GM15510 (cell line): Measurements from ENCODE around the gene ZNF101.

ENCODE experiments used
- POLR2A ChIP-seq: IDR thresholded peaks from 3 replicates; pipeline ENCODE4 v1.6.1; 2011; ENCODE audit warnings: borderline replicate concordance; ENCODE audit not compliant: insufficient read length; ENCODE audit errors: extremely low read depth

ZNF101 gene

DNA sequence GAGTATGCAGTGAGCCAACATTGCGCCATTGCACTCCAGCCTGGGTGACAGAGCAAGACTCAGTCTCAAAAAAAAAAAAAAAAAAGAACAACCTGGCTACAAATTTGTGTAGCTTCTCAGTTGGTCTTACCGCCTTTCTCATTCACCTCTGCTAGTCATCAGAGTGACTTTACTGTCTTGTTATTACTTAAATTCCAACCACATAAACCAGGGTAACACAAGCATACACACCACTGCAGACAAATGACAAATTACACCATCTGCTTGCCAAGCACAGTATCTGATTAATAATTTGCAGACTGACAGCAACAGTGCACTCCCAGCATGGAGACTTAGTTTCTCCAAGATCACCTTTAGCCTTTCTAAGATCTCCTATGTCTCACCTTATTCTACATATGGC lies 53.3 kb downstream of the ZNF101 start:
- no peak for TF ChIP-seq POLR2A

DNA sequence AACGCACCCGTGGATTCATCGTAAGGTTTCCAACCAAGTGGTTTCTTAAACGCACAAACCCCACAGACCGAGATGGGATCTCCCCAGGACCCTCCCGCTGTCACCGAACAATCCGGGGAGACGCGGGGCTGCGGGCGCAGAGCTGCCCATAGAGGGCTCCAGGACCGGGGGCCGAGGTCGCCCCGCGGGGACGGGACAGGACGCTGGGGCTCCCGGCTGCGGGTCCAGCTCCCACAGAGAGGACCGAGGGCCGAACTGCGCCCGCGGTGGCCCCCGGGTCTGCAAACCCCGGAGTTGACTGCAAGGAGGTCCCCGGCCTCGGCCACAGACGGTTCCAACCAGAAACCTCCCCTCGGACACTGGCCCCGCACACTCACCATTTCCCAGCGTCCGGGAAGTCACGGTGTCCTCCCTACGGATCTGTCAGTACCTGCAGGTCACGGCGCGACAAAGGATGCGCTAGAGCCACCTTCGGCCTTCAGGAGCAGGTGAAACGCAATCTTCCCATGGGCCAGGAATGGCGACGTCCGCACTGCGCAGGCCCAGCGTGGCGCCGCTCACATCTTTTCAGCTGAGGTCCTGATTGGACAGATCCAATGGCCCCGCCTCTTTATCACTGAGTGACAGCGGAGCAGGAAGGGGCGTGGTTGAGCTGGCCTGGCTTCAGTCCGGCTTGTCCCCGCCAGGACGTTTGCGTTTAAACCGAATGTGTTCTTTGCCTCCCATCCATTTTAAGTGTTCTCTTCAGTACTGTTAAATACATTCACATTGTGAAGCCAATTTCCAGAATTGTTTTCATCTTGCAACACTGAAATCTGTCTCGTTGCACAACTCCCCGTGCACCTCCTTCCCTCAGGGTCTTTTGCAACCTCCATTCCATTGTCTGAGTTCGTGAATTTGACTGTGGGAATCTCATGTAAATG lies 64.2 kb downstream of the ZNF101 start, which contains the start of gene ZNF14:
Gene ZNF14 (minus strand): TSS at position 534 of the 923 bp plus-strand sequence. CDS start 154 bp downstream, at position 380.
- TF ChIP-seq POLR2A, result peak; percentile 88
